ENCODE data around the gene RFX8. TPM values are rescaled to one million over a fixed set of nuclear protein-coding genes. Genes with fewer than 3 reads are reported as not detected.

The RFX8 gene
- total and polyA plus RNA-seq, 2 of the 13 experiments (the other 11 are each of a cell fraction or from before 2014, with no cell fraction given) = not detected

DNA sequence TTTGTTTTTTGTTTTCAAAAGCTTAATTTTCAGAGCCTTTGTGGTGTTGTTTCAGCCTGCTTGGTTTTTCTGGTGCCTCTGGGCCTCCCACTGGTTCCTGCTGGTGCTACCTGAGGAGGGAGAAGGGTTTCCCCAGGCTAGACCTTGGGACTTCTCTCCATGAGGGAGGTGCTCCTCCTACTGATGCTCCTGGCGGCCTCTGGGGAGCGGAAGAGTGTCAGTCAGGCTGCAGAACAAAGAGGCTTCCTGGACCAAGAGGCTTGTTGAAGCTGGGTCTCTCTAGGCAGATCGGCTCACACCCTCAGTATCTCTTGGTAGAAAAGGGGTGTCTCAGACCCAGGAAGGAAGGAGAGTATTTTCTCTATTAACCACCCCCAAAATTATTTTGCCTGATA lies 32.2 kb downstream of the RFX8 start (continued):
- TF ChIP-seq SALL1 (CRISPR knock-in tag; IDR thresholded peaks at IDR 0.05) = 0 out of 2 replicates have a peak, but pooled peaks have one; percentile 10
- TF ChIP-seq, protein P1, sequence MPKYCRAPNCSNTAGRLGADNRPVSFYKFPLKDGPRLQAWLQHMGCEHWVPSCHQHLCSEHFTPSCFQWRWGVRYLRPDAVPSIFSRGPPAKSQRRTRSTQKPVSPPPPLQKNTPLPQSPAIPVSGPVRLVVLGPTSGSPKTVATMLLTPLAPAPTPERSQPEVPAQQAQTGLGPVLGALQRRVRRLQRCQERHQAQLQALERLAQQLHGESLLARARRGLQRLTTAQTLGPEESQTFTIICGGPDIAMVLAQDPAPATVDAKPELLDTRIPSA (CRISPR knock-in tag; IDR thresholded peaks at IDR 0.05; ENCODE audit: borderline replicate concordance) = no peak
- TF ChIP-seq ZNF205 (CRISPR knock-in tag; IDR thresholded peaks at IDR 0.05) = 0 out of 2 replicates have a peak, but pooled peaks have one; percentile 27
- TF ChIP-seq, protein P2, sequence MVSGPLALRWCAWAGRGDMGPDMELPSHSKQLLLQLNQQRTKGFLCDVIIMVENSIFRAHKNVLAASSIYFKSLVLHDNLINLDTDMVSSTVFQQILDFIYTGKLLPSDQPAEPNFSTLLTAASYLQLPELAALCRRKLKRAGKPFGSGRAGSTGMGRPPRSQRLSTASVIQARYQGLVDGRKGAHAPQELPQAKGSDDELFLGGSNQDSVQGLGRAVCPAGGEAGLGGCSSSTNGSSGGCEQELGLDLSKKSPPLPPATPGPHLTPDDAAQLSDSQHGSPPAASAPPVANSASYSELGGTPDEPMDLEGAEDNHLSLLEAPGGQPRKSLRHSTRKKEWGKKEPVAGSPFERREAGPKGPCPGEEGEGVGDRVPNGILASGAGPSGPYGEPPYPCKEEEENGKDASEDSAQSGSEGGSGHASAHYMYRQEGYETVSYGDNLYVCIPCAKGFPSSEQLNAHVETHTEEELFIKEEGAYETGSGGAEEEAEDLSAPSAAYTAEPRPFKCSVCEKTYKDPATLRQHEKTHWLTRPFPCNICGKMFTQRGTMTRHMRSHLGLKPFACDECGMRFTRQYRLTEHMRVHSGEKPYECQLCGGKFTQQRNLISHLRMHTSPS (CRISPR knock-in tag; IDR thresholded peaks at IDR 0.05; ENCODE audit: low read depth) = no peak
- TF ChIP-seq ETV5 (CRISPR knock-in tag; IDR thresholded peaks at IDR 0.05; ENCODE audit: borderline replicate concordance) = 0 out of 2 replicates have a peak, but pooled peaks have one; percentile 15
- TF ChIP-seq, protein P3, sequence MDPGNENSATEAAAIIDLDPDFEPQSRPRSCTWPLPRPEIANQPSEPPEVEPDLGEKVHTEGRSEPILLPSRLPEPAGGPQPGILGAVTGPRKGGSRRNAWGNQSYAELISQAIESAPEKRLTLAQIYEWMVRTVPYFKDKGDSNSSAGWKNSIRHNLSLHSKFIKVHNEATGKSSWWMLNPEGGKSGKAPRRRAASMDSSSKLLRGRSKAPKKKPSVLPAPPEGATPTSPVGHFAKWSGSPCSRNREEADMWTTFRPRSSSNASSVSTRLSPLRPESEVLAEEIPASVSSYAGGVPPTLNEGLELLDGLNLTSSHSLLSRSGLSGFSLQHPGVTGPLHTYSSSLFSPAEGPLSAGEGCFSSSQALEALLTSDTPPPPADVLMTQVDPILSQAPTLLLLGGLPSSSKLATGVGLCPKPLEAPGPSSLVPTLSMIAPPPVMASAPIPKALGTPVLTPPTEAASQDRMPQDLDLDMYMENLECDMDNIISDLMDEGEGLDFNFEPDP (CRISPR knock-in tag; conservative IDR thresholded peaks at IDR 0.05) = no peak
- no peak for TF ChIP-seq ZNF75D (CRISPR knock-in tag; IDR thresholded peaks at IDR 0.05; ENCODE audit: borderline replicate concordance)
- no peak for TF ChIP-seq SCMH1 (CRISPR knock-in tag; IDR thresholded peaks at IDR 0.05; ENCODE audit: borderline replicate concordance)
- no peak for TF ChIP-seq ZNF598 (CRISPR knock-in tag; IDR thresholded peaks at IDR 0.05; ENCODE audit: borderline replicate concordance)
- TF ChIP-seq ZFX (CRISPR knock-in tag; IDR thresholded peaks at IDR 0.05; ENCODE audit: low read depth) = no peak
- TF ChIP-seq, protein P4, sequence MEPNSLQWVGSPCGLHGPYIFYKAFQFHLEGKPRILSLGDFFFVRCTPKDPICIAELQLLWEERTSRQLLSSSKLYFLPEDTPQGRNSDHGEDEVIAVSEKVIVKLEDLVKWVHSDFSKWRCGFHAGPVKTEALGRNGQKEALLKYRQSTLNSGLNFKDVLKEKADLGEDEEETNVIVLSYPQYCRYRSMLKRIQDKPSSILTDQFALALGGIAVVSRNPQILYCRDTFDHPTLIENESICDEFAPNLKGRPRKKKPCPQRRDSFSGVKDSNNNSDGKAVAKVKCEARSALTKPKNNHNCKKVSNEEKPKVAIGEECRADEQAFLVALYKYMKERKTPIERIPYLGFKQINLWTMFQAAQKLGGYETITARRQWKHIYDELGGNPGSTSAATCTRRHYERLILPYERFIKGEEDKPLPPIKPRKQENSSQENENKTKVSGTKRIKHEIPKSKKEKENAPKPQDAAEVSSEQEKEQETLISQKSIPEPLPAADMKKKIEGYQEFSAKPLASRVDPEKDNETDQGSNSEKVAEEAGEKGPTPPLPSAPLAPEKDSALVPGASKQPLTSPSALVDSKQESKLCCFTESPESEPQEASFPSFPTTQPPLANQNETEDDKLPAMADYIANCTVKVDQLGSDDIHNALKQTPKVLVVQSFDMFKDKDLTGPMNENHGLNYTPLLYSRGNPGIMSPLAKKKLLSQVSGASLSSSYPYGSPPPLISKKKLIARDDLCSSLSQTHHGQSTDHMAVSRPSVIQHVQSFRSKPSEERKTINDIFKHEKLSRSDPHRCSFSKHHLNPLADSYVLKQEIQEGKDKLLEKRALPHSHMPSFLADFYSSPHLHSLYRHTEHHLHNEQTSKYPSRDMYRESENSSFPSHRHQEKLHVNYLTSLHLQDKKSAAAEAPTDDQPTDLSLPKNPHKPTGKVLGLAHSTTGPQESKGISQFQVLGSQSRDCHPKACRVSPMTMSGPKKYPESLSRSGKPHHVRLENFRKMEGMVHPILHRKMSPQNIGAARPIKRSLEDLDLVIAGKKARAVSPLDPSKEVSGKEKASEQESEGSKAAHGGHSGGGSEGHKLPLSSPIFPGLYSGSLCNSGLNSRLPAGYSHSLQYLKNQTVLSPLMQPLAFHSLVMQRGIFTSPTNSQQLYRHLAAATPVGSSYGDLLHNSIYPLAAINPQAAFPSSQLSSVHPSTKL (CRISPR knock-in tag; IDR thresholded peaks at IDR 0.05) = 0 out of 2 replicates have a peak, but pooled peaks have one; percentile 25
- TF ChIP-seq SP4 (CRISPR knock-in tag; IDR thresholded peaks at IDR 0.05) = 0 out of 2 replicates have a peak, but pooled peaks have one; percentile 25
- TF ChIP-seq, protein P5, sequence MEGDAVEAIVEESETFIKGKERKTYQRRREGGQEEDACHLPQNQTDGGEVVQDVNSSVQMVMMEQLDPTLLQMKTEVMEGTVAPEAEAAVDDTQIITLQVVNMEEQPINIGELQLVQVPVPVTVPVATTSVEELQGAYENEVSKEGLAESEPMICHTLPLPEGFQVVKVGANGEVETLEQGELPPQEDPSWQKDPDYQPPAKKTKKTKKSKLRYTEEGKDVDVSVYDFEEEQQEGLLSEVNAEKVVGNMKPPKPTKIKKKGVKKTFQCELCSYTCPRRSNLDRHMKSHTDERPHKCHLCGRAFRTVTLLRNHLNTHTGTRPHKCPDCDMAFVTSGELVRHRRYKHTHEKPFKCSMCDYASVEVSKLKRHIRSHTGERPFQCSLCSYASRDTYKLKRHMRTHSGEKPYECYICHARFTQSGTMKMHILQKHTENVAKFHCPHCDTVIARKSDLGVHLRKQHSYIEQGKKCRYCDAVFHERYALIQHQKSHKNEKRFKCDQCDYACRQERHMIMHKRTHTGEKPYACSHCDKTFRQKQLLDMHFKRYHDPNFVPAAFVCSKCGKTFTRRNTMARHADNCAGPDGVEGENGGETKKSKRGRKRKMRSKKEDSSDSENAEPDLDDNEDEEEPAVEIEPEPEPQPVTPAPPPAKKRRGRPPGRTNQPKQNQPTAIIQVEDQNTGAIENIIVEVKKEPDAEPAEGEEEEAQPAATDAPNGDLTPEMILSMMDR (CRISPR knock-in tag; IDR thresholded peaks at IDR 0.05) = peak; percentile 82
- TF ChIP-seq, protein P6, sequence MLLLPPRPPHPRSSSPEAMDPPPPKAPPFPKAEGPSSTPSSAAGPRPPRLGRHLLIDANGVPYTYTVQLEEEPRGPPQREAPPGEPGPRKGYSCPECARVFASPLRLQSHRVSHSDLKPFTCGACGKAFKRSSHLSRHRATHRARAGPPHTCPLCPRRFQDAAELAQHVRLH (CRISPR knock-in tag; IDR thresholded peaks at IDR 0.05; ENCODE audit: borderline replicate concordance, low read depth) = 0 out of 2 replicates have a peak, but pooled peaks have one; percentile 47
- no peak for TF ChIP-seq KDM6A (CRISPR knock-in tag; IDR thresholded peaks at IDR 0.05; ENCODE audit: low read depth)
- TF ChIP-seq, protein P7, sequence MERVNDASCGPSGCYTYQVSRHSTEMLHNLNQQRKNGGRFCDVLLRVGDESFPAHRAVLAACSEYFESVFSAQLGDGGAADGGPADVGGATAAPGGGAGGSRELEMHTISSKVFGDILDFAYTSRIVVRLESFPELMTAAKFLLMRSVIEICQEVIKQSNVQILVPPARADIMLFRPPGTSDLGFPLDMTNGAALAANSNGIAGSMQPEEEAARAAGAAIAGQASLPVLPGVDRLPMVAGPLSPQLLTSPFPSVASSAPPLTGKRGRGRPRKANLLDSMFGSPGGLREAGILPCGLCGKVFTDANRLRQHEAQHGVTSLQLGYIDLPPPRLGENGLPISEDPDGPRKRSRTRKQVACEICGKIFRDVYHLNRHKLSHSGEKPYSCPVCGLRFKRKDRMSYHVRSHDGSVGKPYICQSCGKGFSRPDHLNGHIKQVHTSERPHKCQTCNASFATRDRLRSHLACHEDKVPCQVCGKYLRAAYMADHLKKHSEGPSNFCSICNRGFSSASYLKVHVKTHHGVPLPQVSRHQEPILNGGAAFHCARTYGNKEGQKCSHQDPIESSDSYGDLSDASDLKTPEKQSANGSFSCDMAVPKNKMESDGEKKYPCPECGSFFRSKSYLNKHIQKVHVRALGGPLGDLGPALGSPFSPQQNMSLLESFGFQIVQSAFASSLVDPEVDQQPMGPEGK (CRISPR knock-in tag; IDR thresholded peaks at IDR 0.05) = peak; percentile 38; the same call in 1 of the 2 replicates
- no peak for TF ChIP-seq SMAD3 (CRISPR knock-in tag; IDR thresholded peaks at IDR 0.05)
